ENCODE results near the gene GATAD1. TPM values are rescaled to one million over a fixed set of nuclear protein-coding genes. Genes with fewer than 3 reads are reported as not detected.

Gene GATAD1
- total and polyA plus RNA-seq, 10 of the 15 experiments (the other 5 are each of a cell fraction or from before 2014, with no cell fraction given) = 5.5 to 45.2 (median 14.2) TPM

- H3K79me2 ChIP-seq (ENCODE audit: control insufficient read depth, insufficient read depth, low read length) = no peaks in the 10 kb centered on the region
- TF ChIP-seq CHD4 (IDR thresholded peaks at IDR 0.05) (no peak), CTCF (IDR thresholded peaks at IDR 0.05 in 2 of 3, conservative IDR thresholded peaks at IDR 0.05 in 1 of 3; ENCODE audit: control insufficient read depth in 2 of 3, extremely low read depth in 1 of 3, insufficient read depth in 1 of 3, low read depth in 3 of 3, low read length in 3 of 3) (peak in 1 of 3 experiments; percentile 13; a peak in 1 of 6 replicates), SIN3A (IDR thresholded peaks at IDR 0.05; ENCODE audit: low read depth, low read length) (no peak), RAD21 (IDR thresholded peaks at IDR 0.05; ENCODE audit: insufficient read depth, low read depth, low read length) (peak; percentile 22; the same call in 1 of the 2 replicates)
- no peak overlapping the region for H3K9ac ChIP-seq (ENCODE audit: control insufficient read depth, insufficient read depth, low read length)
- RAD21 ChIA-PET (ENCODE audit: unreplicated experiment) = interaction anchor here (1.0 kb wide), 1 partner anchor 239 kb away, joined by 3 read pairs; the partner anchor contains the start of gene LRRD1
- no peak for ATAC-seq
- POLR2A ChIA-PET = no interaction called here
- no peaks in the 10 kb centered on the region; the same call in 1 of the 2 replicates for H3K4me1 ChIP-seq (ENCODE audit: control insufficient read depth, insufficient read depth, low read length)
- in situ Hi-C loops (cut with MboI) = no loop called here
- no peaks in the 10 kb centered on the region for H3K9me3 ChIP-seq (replicated peaks; ENCODE audit: control insufficient read depth, insufficient read depth, low read length)
- SMC1A ChIA-PET (ENCODE audit: uncharacterized antibody, unreplicated experiment) = interaction anchor here (1.0 to 1.1 kb wide), 3 partner anchors 8 to 588 kb away, joined by 3 to 6 read pairs (median 3); no protein-coding TSS in a partner anchor
- H3K36me3 ChIP-seq (ENCODE audit: control insufficient read depth in 2 of 2, insufficient read depth in 2 of 2, low read length in 1 of 2) = no peaks in the 10 kb centered on the region
- WGBS (ENCODE audit: insufficient coverage, insufficient replicate concordance, low lambda C conversion rate, missing lambda C conversion rate) = 79% methylated on average over 5 of the region's 5 CpGs
- H3K27me3 ChIP-seq (replicated peaks in 1 of 2; ENCODE audit: control insufficient read depth in 2 of 2, insufficient read depth in 2 of 2, low read length in 1 of 2) = no peaks in the 10 kb centered on the region
- H4K20me1 ChIP-seq (ENCODE audit: control insufficient read depth, insufficient read depth) = no peaks in the 10 kb centered on the region
- H3K4me3 ChIP-seq = no peak overlapping the region
- CTCF ChIA-PET = interaction anchor here (0.7 kb wide), 1 partner anchor 30 kb away, joined by 4 read pairs; the partner anchor contains the start of gene GATAD1
- H3K27ac ChIP-seq (ENCODE audit: control insufficient read depth, insufficient read depth) = no peak overlapping the region
- no peak for FAIRE-seq
- H2AFZ ChIP-seq (ENCODE audit: control insufficient read depth, low read depth, low read length) = no peak overlapping the region
- BruUV-seq (replicated peaks) = no TSS peak
- no peak overlapping the region for H3K4me2 ChIP-seq (ENCODE audit: control insufficient read depth, insufficient read depth)
- intact Hi-C loops (cut with micrococcal nuclease; ENCODE audit: unreplicated experiment) = no loop called here
- no peak for DNase-seq (ENCODE audit: low read depth, low spot score)
Observed at GRCh38 chr7:92417913-92418312, 29.4 kb upstream of the GATAD1 start.

Data from GM12878 (cell line).